ENCODE data around the gene SORBS1. TPM values are rescaled to one million over a fixed set of nuclear protein-coding genes. Genes with fewer than 3 reads are reported as not detected.

SORBS1 gene
- total and polyA plus RNA-seq, 2 of the 13 experiments (the other 11 are each of a cell fraction or from before 2014, with no cell fraction given), result 16.8 to 39.8 TPM

DNA sequence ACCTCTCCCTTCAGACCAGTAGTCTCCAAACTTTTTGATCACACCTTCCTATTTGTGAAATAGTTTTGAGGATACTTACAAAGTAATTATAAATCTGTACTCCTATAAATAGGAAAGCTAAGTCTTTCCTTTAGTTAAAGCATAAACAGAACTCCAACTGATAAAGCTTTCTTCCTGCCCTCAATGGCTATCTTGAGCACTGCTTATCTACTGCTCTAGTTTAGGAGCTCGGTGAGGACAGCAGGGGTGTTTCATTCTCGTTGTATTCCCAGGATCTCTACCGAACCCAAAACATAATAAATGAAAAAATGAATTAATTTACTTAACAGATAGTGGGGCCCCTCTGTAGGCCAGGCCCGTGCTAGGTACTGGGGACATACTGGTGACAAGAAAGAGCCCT lies 17.7 kb downstream of the SORBS1 start:
- no peak for ATAC-seq
- POLR2A ChIA-PET, result no interaction called here
- CTCF ChIA-PET (ENCODE audit: low intra/inter-chr PET ratio, low total read pairs), result no interaction called here
- WGBS (ENCODE audit: low lambda C conversion rate), result 88% methylated on average over 4 of the region's 4 CpGs
- H3K27ac ChIP-seq (ENCODE audit: extremely low read length, insufficient read depth, low read length), result no peak overlapping the region
- no TSS peak for BruUV-seq (replicated peaks)
- H3K4me1 ChIP-seq (ENCODE audit: insufficient read depth, low read length), result peaks cover 98% of the 10 kb centered on the region
- H2AFZ ChIP-seq (ENCODE audit: low read length), result no peak overlapping the region
- H3K9me3 ChIP-seq (ENCODE audit: low read length), result no peaks in the 10 kb centered on the region
- H3K4me2 ChIP-seq (ENCODE audit: low read depth, low read length), result no peak overlapping the region
- H3K4me3 ChIP-seq (replicated peaks in 1 of 3; ENCODE audit: insufficient read depth in 1 of 3, low read depth in 2 of 3, low read length in 3 of 3), result no peak overlapping the region
- H4K20me1 ChIP-seq (ENCODE audit: insufficient read depth, low read length), result no peaks in the 10 kb centered on the region
- no peak overlapping the region for H3K9ac ChIP-seq (ENCODE audit: insufficient read depth, low read depth, low read length)
- intact Hi-C loops (cut with micrococcal nuclease; ENCODE audit: unreplicated experiment), result no loop called here
- no peaks in the 10 kb centered on the region for H3K36me3 ChIP-seq (replicated peaks in 1 of 2; ENCODE audit: control insufficient read depth in 1 of 2, insufficient read depth in 2 of 2, low read length in 2 of 2)
- H3K79me2 ChIP-seq (ENCODE audit: insufficient read depth, low read length), result peaks cover 88% of the 10 kb centered on the region
- no peak for DNase-seq (ENCODE audit: low spot score)
- H3K27me3 ChIP-seq (ENCODE audit: control insufficient read depth in 1 of 2, insufficient read depth in 2 of 2, low read length in 2 of 2), result no peaks in the 10 kb centered on the region
- TF ChIP-seq, protein P1, sequence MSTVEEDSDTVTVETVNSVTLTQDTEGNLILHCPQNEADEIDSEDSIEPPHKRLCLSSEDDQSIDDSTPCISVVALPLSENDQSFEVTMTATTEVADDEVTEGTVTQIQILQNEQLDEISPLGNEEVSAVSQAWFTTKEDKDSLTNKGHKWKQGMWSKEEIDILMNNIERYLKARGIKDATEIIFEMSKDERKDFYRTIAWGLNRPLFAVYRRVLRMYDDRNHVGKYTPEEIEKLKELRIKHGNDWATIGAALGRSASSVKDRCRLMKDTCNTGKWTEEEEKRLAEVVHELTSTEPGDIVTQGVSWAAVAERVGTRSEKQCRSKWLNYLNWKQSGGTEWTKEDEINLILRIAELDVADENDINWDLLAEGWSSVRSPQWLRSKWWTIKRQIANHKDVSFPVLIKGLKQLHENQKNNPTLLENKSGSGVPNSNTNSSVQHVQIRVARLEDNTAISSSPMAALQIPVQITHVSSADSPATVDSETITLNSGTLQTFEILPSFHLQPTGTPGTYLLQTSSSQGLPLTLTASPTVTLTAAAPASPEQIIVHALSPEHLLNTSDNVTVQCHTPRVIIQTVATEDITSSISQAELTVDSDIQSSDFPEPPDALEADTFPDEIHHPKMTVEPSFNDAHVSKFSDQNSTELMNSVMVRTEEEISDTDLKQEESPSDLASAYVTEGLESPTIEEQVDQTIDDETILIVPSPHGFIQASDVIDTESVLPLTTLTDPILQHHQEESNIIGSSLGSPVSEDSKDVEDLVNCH (CRISPR knock-in tag; IDR thresholded peaks at IDR 0.05), result no peak
- no peak for TF ChIP-seq CHD4 (IDR thresholded peaks at IDR 0.05; ENCODE audit: borderline replicate concordance, low read length)
- TF ChIP-seq CREBL2 (CRISPR knock-in tag; IDR thresholded peaks at IDR 0.05; ENCODE audit: borderline replicate concordance), result no peak
- no peak for TF ChIP-seq ZNF274 (CRISPR knock-in tag; IDR thresholded peaks at IDR 0.05)
- TF ChIP-seq TAF1 (CRISPR knock-in tag; IDR thresholded peaks at IDR 0.05), result no peak
- TF ChIP-seq ATF7-NPFF (CRISPR knock-in tag; IDR thresholded peaks at IDR 0.05; ENCODE audit: low read depth), result no peak
- no peak for TF ChIP-seq ZNF12 (CRISPR knock-in tag; IDR thresholded peaks at IDR 0.05)
- TF ChIP-seq TFDP1 (CRISPR knock-in tag; IDR thresholded peaks at IDR 0.05; ENCODE audit: borderline replicate concordance), result no peak
- TF ChIP-seq RFX1 (IDR thresholded peaks at IDR 0.05), result no peak
- TF ChIP-seq, protein P2, sequence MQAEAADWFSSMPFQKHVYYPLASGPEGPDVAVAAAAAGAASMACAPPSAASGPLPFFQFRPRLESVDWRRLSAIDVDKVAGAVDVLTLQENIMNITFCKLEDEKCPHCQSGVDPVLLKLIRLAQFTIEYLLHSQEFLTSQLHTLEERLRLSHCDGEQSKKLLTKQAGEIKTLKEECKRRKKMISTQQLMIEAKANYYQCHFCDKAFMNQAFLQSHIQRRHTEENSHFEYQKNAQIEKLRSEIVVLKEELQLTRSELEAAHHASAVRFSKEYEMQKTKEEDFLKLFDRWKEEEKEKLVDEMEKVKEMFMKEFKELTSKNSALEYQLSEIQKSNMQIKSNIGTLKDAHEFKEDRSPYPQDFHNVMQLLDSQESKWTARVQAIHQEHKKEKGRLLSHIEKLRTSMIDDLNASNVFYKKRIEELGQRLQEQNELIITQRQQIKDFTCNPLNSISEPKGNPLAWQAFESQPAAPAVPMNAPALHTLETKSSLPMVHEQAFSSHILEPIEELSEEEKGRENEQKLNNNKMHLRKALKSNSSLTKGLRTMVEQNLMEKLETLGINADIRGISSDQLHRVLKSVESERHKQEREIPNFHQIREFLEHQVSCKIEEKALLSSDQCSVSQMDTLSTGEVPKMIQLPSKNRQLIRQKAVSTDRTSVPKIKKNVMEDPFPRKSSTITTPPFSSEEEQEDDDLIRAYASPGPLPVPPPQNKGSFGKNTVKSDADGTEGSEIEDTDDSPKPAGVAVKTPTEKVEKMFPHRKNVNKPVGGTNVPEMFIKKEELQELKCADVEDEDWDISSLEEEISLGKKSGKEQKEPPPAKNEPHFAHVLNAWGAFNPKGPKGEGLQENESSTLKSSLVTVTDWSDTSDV (CRISPR knock-in tag; IDR thresholded peaks at IDR 0.05), result no peak
- TF ChIP-seq KDM4B (CRISPR knock-in tag; IDR thresholded peaks at IDR 0.05), result no peak
- TF ChIP-seq ZBTB3 (CRISPR knock-in tag; IDR thresholded peaks at IDR 0.05; ENCODE audit: borderline replicate concordance, low read depth), result no peak
- FAIRE-seq, result no peak
- in situ Hi-C loops (cut with HindIII; ENCODE audit: extremely low pct_ligation_motif_present, low pct_unique_long_range_greater_than_20kb), result no loop called here
